Liver (tissue), 2 donors: ENCODE results near the gene NEDD4.

Experiments
- TF ChIP-seq, protein P1 (sequence below): IDR thresholded peaks from 2 replicates; pipeline ENCODE4 v1.6.1; 2016; ENCODE audit warnings: antibody characterized with exemption
- TF ChIP-seq, protein P2 (sequence below): IDR thresholded peaks from 2 replicates; pipeline ENCODE4 v1.6.1; 2016; ENCODE audit warnings: antibody characterized with exemption, mild to moderate bottlenecking
- donor health status: healthy.

DNA sequence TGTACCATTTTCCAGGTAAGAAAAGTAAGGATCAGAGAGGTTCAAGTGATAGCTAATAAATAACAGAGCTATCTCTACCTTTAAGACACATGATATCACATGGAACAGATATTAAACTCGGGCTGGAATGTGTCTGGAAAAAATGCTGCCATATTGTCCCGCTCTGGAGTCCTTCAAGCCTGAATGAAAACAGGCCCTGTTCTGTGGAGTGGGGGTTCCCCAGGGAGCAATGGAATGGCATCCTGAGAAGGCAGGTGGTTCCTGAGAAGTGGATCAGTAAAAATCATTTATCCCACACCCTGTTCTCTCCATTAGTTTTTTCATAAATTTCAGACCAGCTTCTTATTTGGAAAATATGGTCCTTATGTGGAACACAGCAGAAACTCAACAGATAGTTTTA, 193.2 kb downstream of the NEDD4 start:
- TF ChIP-seq, protein P1, sequence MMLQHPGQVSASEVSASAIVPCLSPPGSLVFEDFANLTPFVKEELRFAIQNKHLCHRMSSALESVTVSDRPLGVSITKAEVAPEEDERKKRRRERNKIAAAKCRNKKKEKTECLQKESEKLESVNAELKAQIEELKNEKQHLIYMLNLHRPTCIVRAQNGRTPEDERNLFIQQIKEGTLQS = no peak
- TF ChIP-seq, protein P2, sequence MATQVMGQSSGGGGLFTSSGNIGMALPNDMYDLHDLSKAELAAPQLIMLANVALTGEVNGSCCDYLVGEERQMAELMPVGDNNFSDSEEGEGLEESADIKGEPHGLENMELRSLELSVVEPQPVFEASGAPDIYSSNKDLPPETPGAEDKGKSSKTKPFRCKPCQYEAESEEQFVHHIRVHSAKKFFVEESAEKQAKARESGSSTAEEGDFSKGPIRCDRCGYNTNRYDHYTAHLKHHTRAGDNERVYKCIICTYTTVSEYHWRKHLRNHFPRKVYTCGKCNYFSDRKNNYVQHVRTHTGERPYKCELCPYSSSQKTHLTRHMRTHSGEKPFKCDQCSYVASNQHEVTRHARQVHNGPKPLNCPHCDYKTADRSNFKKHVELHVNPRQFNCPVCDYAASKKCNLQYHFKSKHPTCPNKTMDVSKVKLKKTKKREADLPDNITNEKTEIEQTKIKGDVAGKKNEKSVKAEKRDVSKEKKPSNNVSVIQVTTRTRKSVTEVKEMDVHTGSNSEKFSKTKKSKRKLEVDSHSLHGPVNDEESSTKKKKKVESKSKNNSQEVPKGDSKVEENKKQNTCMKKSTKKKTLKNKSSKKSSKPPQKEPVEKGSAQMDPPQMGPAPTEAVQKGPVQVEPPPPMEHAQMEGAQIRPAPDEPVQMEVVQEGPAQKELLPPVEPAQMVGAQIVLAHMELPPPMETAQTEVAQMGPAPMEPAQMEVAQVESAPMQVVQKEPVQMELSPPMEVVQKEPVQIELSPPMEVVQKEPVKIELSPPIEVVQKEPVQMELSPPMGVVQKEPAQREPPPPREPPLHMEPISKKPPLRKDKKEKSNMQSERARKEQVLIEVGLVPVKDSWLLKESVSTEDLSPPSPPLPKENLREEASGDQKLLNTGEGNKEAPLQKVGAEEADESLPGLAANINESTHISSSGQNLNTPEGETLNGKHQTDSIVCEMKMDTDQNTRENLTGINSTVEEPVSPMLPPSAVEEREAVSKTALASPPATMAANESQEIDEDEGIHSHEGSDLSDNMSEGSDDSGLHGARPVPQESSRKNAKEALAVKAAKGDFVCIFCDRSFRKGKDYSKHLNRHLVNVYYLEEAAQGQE = no peak
